Activated CD4-positive, alpha-beta T cell treated with anti-CD3 and anti-CD28 coated beads for 24 hours (primary cell): ENCODE data around the gene HP1BP3.
A peak's percentile ranks its signal among the peaks of the same experiment; 100 is the strongest.

Experiments used
- DNase-seq, 2 donors: peaks; one replicate each; pipeline ENCODE4 v3.0.0-alpha.2; 2020; ENCODE audit warnings: low read depth in 2 of 2

HP1BP3 gene

GRCh38 chr1:20712215-20712577 lies 74.9 kb downstream of the HP1BP3 start:
- no peak for DNase-seq

- DNase-seq: no peak
Observed at GRCh38 chr1:20711285-20712214, 75.6 kb downstream of the HP1BP3 start.

GRCh38 chr1:20710469-20711284 lies 76.4 kb downstream of the HP1BP3 start:
- no peak for DNase-seq

DNA sequence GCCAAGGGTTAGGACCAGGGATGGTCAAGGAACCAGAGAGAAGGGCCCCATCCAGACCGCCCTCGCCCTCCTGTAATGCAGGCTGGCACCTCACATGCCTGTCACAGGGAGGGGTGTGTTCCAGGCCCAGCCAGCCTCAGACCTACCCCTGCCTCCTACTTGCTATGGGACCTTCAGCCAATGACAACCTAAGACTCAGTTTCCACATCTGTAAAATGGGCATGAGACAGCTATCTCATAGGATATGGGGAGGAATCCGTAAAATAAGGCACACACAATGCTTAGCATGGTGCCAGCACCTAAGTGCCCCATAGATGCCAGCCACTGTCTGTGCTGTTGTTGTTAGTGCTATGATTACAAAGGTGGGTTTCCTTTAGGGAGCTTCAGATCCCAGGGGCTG lies 77.2 kb downstream of the HP1BP3 start:
- no peak for DNase-seq

GRCh38 chr1:20708891-20709290 lies 78.2 kb downstream of the HP1BP3 start:
- no peak for DNase-seq

- DNase-seq: no peak
Observed at GRCh38 chr1:20708057-20708456, 79.0 kb downstream of the HP1BP3 start.

DNA sequence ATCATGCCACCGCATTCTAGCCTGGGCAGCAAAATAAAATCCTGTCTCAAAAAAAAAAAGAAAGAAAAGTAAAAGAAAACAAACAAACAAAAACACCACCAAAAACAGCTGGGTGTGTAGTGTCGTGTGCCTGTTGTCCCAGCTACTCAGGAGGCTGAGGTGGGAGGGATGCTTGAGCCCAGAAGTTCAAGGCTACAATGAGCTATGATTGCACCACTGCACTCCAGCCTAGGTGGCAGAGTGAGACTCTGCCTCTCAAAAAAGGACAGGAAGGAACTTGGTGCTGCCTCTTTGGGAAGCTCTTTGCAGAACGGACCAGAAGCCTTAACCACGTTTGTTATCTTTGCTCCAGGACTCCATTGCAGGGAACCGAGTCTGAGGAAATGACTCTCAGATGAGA lies 80.3 kb downstream of the HP1BP3 start:
- DNase-seq: no peak

- DNase-seq: no peak
Observed at GRCh38 chr1:20705203-20705755, 81.8 kb downstream of the HP1BP3 start.

DNA sequence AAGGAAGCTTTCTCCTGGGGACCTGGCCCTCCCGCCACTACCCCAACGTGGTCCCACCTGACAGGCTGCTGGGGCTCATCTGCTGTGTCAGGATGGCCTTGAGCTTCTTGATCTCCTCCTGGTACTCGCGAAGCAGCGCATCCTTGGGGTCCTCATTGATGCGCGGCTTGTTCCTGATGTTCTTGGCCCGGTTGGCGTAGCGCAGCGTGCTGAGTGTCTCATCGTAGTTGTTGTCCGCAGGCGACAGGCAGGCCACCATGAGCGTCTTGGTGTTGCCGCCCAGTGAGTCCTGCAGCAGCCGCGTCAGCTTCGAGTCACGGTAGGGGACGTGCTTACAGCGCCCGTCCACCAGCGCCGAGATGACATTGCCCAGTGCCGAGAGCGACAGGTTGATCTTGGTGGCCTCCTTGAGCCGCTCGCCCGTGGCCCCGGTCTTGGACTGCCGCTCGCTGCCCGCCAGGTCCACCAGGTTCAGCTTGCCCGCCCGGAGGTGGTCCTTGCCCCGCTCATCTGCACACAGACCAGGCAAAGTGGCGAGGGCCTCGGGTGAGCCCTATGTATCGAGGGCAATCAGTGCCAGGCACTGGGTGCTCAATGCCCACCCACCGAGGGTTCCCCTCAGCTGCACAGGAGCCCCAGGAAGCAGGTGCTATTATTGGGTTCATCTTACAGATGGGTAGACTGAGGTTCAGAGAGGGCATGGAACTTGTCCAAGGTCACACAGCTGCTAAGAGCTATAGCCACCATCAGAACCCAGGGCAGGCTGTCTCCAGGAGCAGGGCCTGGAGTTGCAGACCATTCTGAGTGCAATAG lies 82.5 kb downstream of the HP1BP3 start:
- no peak for DNase-seq

GRCh38 chr1:20703124-20703756 lies 83.9 kb downstream of the HP1BP3 start:
- no peak for DNase-seq

GRCh38 chr1:20702416-20702815 lies 84.7 kb downstream of the HP1BP3 start:
- DNase-seq: no peak

DNA sequence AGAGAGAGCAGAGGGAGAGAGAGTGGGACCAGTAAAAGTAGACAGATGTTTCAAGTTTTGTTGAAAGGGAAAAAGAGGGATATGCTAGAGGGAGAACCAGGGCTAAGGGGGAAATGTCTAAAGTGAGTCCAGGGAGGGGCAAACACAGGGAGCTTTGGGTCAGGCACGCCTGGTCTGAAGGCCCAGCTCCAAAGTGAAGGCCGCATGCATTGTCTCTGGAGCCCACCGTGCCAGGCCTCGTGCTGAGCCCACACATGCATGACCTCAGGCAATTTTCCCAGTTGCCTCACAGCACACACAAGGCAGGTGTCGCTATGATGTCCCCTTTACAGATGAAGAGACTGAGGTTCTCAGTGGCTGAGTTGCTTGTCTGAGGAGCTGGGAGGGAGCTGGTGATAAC lies 85.3 kb downstream of the HP1BP3 start:
- DNase-seq: no peak

DNA sequence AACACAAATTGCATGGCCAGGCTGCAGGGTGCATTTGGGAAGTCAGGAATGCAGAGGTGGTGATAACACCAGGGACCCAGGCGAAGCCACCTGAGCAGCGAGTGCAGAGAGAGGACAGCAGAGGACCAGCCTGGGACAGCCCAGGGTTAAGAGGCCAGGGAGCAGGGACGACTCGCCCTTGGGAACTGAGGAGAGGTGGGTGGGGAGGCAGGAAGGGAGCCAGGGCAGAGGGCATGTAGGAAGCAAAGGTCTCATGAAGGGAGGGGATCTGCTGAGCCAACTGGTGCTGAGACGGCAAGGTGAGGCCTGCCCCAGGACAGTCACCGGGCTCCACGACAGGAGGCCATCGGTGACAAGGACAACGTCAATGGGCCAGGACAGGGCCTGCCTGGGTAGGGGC lies 85.7 kb downstream of the HP1BP3 start:
- DNase-seq: no peak

- DNase-seq: no peak
Observed at GRCh38 chr1:20700636-20701215, 86.4 kb downstream of the HP1BP3 start.

DNA sequence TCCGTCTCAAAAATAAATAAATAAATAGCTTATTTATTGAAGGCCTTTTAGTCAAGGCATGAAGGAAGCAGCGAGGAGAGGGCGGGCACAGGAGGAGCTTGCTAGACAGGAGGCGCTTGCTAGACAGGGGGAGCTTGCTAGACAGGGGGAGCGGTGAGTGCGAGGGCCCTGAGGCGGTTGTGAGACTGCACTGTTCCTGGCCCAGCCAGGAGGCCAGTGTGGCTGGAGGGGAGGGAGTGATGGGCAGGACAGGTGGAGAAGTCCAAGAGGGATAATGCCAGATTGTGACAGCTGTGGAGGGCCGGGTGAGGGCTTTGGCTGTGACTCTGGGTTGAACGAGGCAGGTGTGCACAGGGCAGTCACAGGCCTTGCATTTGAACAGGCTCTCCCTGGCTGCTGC lies 87.5 kb downstream of the HP1BP3 start:
- DNase-seq: no peak

GRCh38 chr1:20698195-20698910 lies 88.8 kb downstream of the HP1BP3 start:
- DNase-seq: no peak

- no peak for DNase-seq
Observed at GRCh38 chr1:20697563-20697962, 89.5 kb downstream of the HP1BP3 start.

GRCh38 chr1:20696397-20697333 lies 90.4 kb downstream of the HP1BP3 start:
- peak; percentile 57 to 61 for DNase-seq

DNA sequence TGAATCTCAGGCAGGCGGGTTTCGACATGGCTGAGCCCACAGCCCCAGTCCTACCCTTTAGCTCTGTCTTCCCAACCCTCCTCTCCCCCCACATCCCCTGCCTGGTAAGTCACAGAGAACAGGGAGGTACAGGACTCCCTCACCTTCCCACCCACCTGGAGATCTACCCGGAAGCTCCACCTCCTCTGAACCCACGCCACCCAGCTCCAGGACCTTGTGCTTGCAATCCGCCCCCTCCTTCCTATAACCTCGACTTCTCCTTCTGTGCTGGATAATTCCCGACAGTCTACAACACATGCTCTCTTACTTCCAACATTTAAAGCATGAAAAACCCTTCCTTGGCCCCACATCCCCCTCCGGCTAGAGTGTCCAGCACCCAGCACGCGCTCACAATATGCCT lies 91.6 kb downstream of the HP1BP3 start:
- DNase-seq: no peak
